Omental fat pad (tissue), 4 donors: ENCODE measurements around the gene NPTX1. TPM values are rescaled to one million over a fixed set of nuclear protein-coding genes. Genes with fewer than 3 reads are reported as not detected.

Experiments
- ATAC-seq: fragments of 150-250 bp; one replicate; pipeline ENCODE4 v1.9.1; 2016; ENCODE audit warnings: mild to moderate bottlenecking, moderate library complexity; ENCODE audit not compliant: low FRiP score
- DNase-seq: peaks from one replicate; pipeline ENCODE4 v3.0.0-alpha.2; 2019; ENCODE audit warnings: low spot score
- CTCF ChIP-seq, 3 donors: fragments of 450-650 bp; IDR thresholded peaks; one replicate each; pipeline ENCODE4 v1.5.1; 2016 to 2017; ENCODE audit warnings: antibody characterized with exemption in 3 of 3, mild to moderate bottlenecking in 3 of 3, moderate library complexity in 2 of 3
- total RNA-seq, 4 donors: library from RNA; depleted of rRNA; stranded (reverse); fragments of >200 nt; gene quantifications; one replicate each; pipeline ENCODE4 v1.1.0, GENCODE V29; 2016

The NPTX1 gene
- total RNA-seq, 4 donors from 2014 or later, result 0.16 to 0.96 (median 0.19) TPM; not detected in 1

GRCh38 chr17:80430446-80431245, 45.8 kb downstream of the NPTX1 start:
- ATAC-seq (no peak), DNase-seq (no peak)
- no peak for TF ChIP-seq CTCF (IDR thresholded peaks at IDR 0.05)

- no peak for TF ChIP-seq CTCF (IDR thresholded peaks at IDR 0.05)
- DNase-seq (no peak), ATAC-seq (no peak)
These were observed 46.8 kb downstream of the NPTX1 start for GRCh38 chr17:80429356-80430275.

GRCh38 chr17:80428796-80429195, 47.6 kb downstream of the NPTX1 start:
- DNase-seq (no peak), ATAC-seq (no peak)
- TF ChIP-seq CTCF (IDR thresholded peaks at IDR 0.05), result no peak

DNA sequence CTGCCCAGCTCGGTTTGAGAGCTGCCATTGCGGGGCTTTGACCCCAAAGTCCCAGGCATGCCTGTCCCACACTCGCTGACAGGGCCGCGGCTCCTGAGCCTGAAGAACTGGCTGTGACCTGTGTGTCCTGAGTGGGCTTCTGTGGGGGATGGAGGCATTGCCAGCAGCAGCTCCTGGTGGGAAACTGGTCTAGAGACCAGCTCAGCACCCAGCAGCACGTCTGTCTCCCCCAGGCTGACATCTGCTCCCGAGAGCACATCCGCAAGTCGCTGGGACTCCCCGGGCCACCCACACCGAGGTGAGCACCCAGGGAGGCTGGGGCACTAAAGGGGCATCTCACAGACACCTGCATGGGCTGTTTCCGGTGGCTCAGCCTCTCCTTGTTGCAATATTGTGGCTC, 48.0 kb downstream of the NPTX1 start:
- DNase-seq (no peak), ATAC-seq (no peak)

GRCh38 chr17:80427366-80428282, 48.8 kb downstream of the NPTX1 start:
- ATAC-seq (no peak), DNase-seq (no peak)
- TF ChIP-seq CTCF (IDR thresholded peaks at IDR 0.05), result no peak

More for the DNA sequence above, 48.0 kb downstream of the NPTX1 start:
- TF ChIP-seq CTCF (IDR thresholded peaks at IDR 0.05), result no peak

DNA sequence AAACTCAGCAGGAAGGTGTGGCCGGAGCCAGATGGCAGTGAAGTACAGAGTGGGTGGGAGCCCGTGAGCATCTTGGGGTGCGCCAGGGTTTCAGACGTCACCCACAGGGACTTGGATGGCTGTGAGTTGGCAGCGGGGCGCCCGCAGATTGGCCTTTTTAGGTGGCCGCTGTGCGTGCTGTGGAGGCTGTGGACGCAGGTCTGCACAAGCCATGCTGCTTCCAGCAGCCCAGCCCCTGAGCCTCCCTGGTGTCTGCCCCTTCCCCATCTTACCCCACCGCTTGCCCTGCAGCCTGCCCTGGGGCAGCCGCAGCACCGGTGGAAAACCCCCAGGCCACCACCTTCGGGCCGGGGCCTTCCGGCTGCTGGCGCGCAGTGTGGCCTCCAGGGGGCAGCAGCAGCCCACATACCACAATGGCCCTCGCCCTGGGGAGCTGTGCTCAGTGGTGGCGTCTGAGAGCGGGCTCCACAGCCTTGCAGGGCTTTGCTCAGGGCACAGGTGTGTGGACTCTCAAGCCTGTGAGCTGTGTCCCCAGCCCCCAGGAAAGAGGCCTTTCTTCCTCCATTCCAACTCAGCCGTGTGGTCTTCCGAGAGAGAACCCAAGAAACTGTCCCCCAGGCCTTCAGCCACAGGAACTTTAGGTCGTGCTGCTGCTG, 49.6 kb downstream of the NPTX1 start:
- DNase-seq, result peak; percentile 62
- peak in 1 of 3 donors; percentile 91 for TF ChIP-seq CTCF (IDR thresholded peaks at IDR 0.05)
- ATAC-seq, result peak; percentile 65
